Measurements from ENCODE around the gene CCDC102B. TPM values are rescaled to one million over a fixed set of nuclear protein-coding genes. Genes with fewer than 3 reads are reported as not detected.

The CCDC102B gene
- total and polyA plus RNA-seq, 2 of the 8 experiments (the other 6 are each of a cell fraction or from before 2014, with no cell fraction given): 0.80 to 1.1 TPM

- Histone ChIP-seq H4K5ac (ENCODE audit: insufficient read length, low read depth, low read length) (no peak overlapping the region), H3K27ac (ENCODE audit: low read depth, low read length) (no peak overlapping the region), H2BK120ac (replicated peaks; ENCODE audit: low read depth, low read length) (no peak overlapping the region), H3K14ac (ENCODE audit: insufficient read length) (no peak overlapping the region), H2BK15ac (ENCODE audit: low read length) (no peak overlapping the region), H3K9ac (replicated peaks in 1 of 4; ENCODE audit: extremely low read depth in 1 of 4, low read depth in 3 of 4, low read length in 3 of 4) (no peak overlapping the region), H3K4me1 (replicated peaks in 1 of 4; ENCODE audit: control insufficient read depth in 3 of 4, insufficient read depth in 4 of 4, low read length in 3 of 4) (no peaks in the 10 kb centered on the region), H3K4ac (replicated peaks; ENCODE audit: insufficient read length, low read depth, low read length) (no peak overlapping the region), H3K36me3 (ENCODE audit: control insufficient read depth in 2 of 4, insufficient read depth in 4 of 4, low read length in 3 of 4) (no peaks in the 10 kb centered on the region), H3K79me1 (ENCODE audit: low read depth, low read length) (no peaks in the 10 kb centered on the region), H4K8ac (ENCODE audit: extremely low read depth, insufficient read depth, low read length) (no peak overlapping the region), H2AK5ac (ENCODE audit: low read depth, low read length) (no peak overlapping the region), H3K4me2 (ENCODE audit: insufficient read depth in 1 of 2, low read depth in 2 of 2, low read length in 2 of 2) (no peak overlapping the region), H3K27me3 (replicated peaks in 1 of 4; ENCODE audit: control insufficient read depth in 3 of 4, extremely low read depth in 1 of 4, insufficient read depth in 3 of 4, low read length in 3 of 4) (no peaks in the 10 kb centered on the region), H3K4me3 (ENCODE audit: extremely low read depth in 1 of 4, insufficient read depth in 2 of 4, low read depth in 3 of 4, low read length in 4 of 4) (no peak overlapping the region), H2BK20ac (ENCODE audit: low read length) (no peak overlapping the region), H3K23me2 (ENCODE audit: low read depth, low read length) (no peaks in the 10 kb centered on the region), H3K56ac (replicated peaks; ENCODE audit: insufficient read length, low read depth, low read length) (no peak overlapping the region), H3K18ac (ENCODE audit: extremely low read depth, low read length) (no peak overlapping the region), H3K23ac (ENCODE audit: insufficient read length) (no peak overlapping the region), H4K20me1 (replicated peaks in 1 of 2; ENCODE audit: control insufficient read depth in 1 of 2, insufficient read depth in 2 of 2, low read length in 2 of 2) (no peaks in the 10 kb centered on the region), H3K9me3 (ENCODE audit: insufficient read depth in 2 of 2, low read depth in 1 of 2, low read length in 1 of 2) (no peaks in the 10 kb centered on the region), H4K91ac (replicated peaks; ENCODE audit: insufficient read length, low read length) (no peak overlapping the region), H2BK12ac (ENCODE audit: low read depth, low read length) (no peak overlapping the region), H3K79me2 (ENCODE audit: control insufficient read depth in 1 of 2, insufficient read depth in 2 of 2, low read length in 2 of 2) (no peaks in the 10 kb centered on the region), H2BK5ac (ENCODE audit: low read depth, low read length) (no peak overlapping the region), H2AFZ (ENCODE audit: low read length) (no peak overlapping the region)
- DNase-seq (ENCODE audit: low read depth in 1 of 2, low spot score in 2 of 2) (no peak), FAIRE-seq (no peak)
- POLR2A ChIA-PET (ENCODE audit: partially characterized antibody): no interaction called here
- CTCF ChIA-PET (ENCODE audit: partially characterized antibody): interaction anchor here (0.6 to 1.5 kb wide), 4 partner anchors 9 to 96 kb away, joined by 3 to 4 read pairs (median 3); no protein-coding TSS in a partner anchor
- WGBS, 2 experiments (ENCODE audit: extremely low coverage in 1 of 2, insufficient coverage in 1 of 2, insufficient read length in 1 of 2, insufficient replicate concordance in 2 of 2, low coverage in 1 of 2, low lambda C conversion rate in 2 of 2, missing lambda C conversion rate in 1 of 2): 95% methylated on average over 8 of the region's 8 CpGs; no CpG with 5 or more reads in 1 of the 2 experiments
- no peak for TF ChIP-seq CTCF (IDR thresholded peaks at IDR 0.05; ENCODE audit: control extremely low read depth in 1 of 3, insufficient read depth in 1 of 3, low read depth in 1 of 3, low read length in 3 of 3)
- no peak for TF ChIP-seq CTBP2 (IDR thresholded peaks at IDR 0.05; ENCODE audit: borderline replicate concordance, insufficient read depth, insufficient read length, low read length)
- TF ChIP-seq TBP (IDR thresholded peaks at IDR 0.05; ENCODE audit: low read depth, low read length): no peak
- no peak for TF ChIP-seq SUZ12 (IDR thresholded peaks at IDR 0.05; ENCODE audit: low read length)
- TF ChIP-seq JUND (IDR thresholded peaks at IDR 0.05; ENCODE audit: low read length): no peak
- TF ChIP-seq SP4 (IDR thresholded peaks at IDR 0.05; ENCODE audit: low read length): no peak
- TF ChIP-seq BACH1 (IDR thresholded peaks at IDR 0.05; ENCODE audit: low read length): no peak
- TF ChIP-seq CHD1 (IDR thresholded peaks at IDR 0.05; ENCODE audit: low read depth, low read length): no peak
- no peak for TF ChIP-seq TAF1 (IDR thresholded peaks at IDR 0.05; ENCODE audit: low read depth, low read length)
- no peak for TF ChIP-seq SRF (IDR thresholded peaks at IDR 0.05; ENCODE audit: low read depth, low read length)
- no peak for TF ChIP-seq SP1 (IDR thresholded peaks at IDR 0.05; ENCODE audit: low read depth, low read length)
- TF ChIP-seq JUN (IDR thresholded peaks at IDR 0.05; ENCODE audit: low read depth, low read length): no peak
- no peak for TF ChIP-seq MAFK (IDR thresholded peaks at IDR 0.05; ENCODE audit: low read depth, low read length)
Observed at GRCh38 chr18:69021211-69021805, 223.4 kb downstream of the CCDC102B start.
